Activated CD8-positive, alpha-beta memory T cell treated with anti-CD3 and anti-CD28 coated beads, Interleukin-2, amount 50 U/mL, for 4 hours (primary cell): Measurements from ENCODE around the gene RFX3.

Source experiments
- DNase-seq: peaks from one replicate; pipeline ENCODE4 v3.0.0-alpha.2; 2020

The RFX3 gene

DNA sequence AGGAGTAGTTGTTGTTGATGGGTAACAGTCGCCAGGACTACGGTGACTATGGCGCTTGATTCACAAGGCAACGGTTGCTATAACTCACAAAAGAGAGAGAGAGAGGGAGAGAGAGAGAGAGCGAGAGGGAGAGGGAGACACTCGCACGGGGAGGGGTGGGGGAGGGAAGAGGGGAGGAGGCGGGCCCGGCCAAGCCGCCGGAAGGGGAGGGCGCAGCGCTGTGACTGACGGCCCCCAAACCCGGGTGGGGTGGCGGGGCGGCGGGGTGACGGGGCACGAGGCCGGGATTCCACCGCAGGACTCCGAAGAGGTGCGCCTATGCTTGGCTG is at the start of gene RFX3:
TSS of gene RFX3 (minus strand) at position 166 of the 329 bp plus-strand sequence. CDS start 130,413 bp downstream, outside the sequence.
- peak; percentile 92 for DNase-seq

DNA sequence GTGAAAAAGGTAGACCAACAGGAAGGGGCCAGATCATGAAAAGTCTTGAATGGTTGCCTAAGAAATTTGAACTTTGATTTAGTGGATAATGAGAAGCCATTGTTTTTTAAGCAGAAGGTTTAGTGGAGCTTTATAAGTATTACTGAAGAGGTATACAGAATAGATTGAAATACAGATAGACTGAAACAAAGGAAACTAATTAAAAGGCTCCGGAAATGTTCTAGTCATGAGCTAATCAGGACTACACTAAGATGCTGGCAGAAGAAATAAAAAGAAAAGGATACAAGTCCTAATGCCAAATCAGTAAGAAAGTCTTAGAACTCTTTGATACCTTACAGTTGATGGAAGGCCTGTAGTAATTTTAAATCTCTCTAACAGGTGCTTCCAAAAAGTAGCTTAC is 45.7 kb upstream of the RFX3 start:
- DNase-seq = no peak

DNA sequence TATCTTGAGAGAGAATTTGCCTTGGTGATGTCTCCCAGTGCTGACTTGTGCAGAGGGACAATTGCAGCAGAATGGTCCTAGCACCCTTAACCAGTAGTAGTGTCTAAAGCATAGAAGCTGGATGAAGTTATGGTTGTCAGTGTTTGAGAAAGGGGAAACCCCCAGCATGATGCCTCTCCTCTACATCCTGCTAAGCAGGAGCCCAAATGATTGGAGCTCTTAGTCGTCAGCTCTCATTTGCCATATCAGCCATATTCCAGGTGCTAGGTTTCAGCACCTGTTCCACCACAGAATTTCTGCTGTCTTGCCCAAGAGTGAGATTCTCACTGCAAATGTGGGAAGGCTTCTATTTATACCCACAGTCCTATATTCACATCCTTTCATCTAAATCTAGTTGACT is 43.7 kb upstream of the RFX3 start:
- no peak for DNase-seq

DNA sequence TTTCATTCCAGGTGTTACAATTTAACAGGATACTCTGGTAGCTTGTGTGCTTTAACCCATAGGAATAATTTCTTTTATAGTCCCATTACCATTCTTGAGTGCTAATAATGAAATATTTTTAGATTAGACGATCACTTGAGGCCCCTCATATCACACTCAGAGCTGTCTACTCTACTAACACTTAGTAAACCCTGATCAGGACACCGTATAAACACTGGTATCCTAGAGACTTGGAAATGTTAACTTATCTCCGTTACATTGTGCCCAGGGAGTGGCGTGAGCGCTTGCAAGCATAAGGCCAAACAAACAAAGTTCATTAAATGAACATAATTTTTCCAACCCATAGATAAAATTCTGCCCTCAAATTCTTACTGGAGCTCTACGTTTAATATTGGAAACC is 42.2 kb upstream of the RFX3 start:
- no peak for DNase-seq

DNA sequence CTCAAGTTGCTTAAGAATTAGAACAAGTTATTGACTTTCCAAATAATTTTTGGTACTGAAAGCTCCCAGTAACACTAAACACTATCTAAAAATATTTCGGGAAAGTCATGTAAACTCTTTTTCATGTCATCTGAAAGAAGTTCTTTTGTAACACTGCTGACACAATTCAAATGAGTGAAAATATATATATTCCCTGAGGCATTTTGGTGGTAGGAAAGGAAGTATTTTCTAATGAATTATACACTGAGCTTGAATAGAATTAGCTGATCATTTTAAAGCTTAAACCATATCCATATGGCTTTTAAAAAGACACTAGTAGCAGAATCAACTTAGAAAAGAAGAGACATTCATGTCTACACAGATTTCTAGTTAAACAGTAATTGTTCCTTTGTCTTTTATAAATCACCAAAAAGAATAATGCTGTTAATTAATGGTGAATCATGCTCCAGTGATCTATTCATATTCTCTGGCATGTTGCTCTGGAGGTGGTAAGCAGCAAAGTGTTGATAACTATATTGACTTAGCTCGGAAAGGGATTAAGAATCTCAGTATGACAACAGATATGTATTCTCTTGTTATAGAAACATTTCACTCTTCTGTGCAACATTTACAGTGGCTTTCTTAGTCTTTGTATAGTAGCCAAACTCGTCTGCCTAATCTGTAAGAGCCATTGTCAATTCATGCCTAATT is 27.4 kb upstream of the RFX3 start:
- DNase-seq = no peak

DNA sequence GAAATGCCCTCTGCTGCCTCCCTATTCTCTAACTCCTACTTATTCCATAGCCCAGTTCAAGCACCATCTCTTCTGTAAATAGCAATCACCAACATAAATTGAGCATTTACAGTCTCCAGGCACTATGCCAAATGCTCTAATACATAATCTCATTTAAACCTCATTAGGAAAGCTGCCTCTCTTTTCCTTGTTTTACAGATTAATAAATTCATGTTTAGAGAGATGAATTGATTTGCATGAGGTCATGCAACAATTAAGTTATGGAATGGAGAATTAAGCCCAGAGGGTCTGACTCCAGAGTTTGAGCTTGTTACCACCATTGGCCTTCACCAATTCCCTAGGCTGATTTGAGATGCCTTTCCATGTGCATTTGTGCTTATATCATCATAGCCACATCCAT is 23.4 kb upstream of the RFX3 start:
- DNase-seq = no peak

DNA sequence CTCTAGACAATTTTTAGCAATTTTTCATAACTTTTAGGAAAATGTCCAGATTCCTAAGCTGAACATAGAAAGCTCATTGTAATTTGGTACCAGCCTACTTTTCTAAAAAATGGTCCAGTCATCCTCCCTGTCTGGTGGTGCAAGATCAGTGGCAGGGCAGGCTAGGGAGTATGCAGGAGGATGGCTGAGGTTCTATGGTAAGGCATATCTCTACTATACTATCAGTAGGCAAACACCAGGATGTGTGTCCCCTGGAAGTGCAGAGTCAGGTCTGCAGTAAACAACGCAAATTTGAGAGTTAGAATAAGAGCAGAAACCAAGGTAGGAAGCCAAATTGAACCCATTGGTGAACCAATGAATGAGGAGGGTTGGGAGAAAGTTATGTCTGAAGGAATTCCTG is 22.8 kb upstream of the RFX3 start:
- DNase-seq = no peak

DNA sequence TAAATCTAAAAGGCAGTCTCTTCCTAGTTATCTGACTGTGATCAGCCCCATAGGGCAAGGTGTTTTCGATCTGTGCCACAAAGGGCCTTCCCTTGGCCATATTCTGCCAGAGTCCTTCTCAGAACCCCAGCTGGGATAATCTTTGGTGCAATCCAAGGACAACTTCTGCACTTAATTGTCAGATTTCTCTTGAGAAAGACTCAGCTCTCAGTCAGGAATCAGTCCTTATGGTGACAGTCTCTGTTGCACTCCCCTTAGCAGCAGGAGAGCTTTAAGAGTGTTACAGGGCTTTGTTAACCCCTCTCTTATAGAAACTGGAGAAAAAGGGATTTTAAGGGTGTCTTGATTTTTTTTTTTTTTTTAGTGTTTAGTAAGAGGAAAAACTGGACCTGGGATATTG is 15.4 kb upstream of the RFX3 start:
- DNase-seq = no peak

DNA sequence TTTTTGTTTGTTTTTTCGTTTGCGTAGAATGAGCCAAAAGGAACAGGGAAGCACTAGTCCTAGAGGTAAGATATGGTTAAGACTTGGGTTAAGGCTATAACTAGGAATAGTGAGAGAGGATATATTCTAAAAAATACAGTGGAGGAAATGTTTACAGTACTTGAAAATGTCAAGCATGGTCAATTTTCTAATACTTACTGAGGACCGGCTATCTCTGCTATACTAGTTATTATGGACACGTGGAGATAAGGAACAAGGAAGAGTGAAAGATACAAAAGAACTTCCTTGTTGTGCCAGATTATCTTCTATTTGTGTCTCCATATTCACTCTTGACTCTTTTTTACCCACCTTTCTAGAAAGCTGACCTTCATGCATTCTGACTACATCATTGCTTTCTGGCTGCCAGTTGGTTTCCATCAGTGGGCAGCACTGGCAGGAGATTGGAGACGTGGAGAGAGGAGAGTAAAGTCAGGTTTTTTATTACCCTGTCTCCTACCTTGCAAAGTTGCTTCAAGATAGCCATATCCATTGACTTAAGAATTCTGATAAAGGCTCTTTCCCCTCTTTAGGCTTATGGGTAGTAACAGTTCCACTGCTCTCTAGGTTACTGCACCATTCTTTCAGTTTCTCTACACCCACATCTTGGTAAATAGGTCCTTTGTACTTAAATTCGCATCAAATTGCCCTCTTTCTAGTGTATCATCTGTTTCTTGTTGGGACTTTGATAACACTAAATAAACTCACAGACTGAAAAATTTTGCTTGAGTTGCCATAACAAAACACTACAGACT is 9.0 kb upstream of the RFX3 start:
- DNase-seq = no peak

DNA sequence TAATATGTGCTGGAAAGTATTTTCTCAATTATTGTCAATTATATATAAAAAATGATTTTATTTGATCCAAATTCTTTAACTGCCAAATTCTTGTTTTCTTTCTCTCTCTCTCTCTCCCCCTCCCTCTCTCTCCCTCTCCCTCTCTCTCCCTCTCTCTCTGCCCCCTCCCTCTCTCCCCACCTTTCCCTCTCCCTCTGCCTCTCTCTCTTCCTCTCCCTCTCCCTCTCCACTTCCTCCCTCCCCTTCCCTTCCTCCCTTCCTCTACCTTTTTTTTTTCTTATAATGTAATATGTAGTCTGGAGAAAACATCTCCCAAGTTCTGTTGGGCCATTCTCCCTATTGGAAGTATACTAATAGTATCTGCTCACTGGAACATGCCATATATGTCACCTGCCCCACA is 6.4 kb upstream of the RFX3 start:
- DNase-seq = no peak

DNA sequence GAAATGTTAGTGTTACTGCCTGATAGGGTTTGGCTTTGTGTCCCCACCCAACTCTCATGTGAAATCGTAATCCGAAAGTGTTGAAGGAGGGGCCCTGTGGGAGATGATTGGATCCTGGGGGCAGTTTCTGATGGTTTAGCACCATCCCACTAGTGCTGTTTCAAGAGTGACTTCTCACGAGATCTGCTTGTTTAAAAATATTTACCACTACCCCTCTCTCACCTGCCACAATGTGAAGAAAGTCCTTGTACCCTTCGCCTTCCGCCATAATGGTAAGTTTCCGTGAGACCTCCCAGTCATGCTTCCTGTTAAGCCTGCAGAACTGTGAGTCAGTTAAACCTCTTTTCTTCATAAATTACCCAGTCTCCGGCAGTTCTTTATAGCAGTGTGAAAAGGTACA is 2.6 kb upstream of the RFX3 start:
- peak; percentile 39 for DNase-seq

DNA sequence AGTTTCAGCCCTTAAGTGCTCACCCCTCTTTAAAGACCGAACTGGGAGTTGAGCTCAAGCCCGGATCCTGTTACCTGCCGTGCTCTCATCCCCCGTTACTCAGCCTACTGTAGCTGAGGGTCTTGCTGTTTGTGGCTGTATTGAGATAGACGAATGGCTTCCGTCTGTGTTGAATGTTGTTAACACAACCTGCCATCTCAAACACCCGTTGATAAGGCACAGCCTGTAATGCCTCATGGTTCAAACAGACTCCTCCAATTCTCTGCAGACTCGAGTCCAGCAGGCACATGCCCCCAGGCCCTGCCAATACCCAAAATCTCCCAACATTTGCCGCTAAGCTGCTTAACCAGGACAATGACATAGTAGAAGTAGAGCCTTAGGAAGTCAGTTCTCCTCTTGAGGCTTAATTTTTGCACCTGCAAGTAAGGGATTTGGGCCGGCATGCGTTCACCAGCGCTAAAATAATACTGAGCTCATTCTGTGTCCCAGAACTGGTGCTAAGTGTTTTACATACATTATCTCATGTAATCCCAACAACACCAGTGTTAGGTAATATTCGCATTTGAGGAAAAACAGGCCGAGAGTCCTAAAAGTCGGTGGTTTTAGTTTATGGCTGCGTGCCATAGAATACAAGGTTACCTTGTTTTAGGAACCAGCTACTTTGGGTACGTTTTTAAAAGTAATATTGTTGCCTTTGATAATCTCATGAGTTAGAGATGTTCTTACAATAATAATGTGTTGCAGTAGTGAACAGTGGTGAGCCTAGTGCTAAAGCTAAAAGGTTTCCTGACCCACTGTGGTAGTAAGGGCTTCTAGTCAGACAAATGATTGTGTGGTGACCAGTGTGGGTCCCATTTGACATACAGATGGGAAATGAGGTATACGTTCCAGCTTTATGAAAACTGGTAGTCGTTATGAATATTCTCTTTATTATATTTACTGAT is 1.5 kb upstream of the RFX3 start:
- no peak for DNase-seq

DNA sequence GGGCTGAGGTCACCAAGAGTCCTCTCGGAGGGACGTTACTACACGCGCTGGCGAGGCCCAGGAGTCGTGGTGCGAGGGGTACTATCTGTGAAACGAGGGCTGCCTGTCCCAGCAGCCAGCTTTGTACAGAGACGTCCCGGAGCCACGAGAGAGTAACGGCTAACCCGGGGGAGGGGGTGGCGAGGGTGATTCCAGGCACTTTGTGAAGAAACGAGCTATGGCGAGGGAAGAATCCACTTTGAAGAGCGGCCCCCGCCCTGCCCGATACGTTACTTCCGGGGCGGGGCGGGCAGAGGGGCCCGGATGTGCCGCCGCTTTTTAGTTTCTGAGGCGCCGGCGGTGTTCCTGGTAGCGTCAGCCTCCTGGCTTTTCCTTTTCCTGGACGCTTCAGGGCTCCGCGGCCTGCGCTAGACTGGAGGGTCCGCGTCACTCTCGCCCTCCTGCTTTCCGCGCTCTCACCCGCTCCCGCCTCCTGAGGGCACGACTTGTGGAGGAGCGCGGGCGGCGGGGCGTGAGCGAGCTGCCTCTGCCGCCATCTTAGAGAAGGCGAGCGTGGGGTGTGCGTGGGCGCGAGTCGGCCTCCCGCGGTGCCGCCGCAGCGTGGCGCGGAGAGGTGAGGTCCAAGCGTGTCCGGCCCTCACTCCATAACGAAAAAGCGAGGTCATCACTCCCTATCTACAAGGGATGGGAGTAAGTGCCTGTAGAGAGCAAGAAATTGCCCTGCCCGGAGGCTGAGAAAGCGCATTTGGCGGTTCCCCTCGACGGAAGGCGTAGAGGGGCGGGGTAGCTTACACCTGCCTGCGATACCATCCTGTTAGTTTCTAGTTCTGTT is 580 bp upstream of the RFX3 start:
- DNase-seq = peak; percentile 89

DNA sequence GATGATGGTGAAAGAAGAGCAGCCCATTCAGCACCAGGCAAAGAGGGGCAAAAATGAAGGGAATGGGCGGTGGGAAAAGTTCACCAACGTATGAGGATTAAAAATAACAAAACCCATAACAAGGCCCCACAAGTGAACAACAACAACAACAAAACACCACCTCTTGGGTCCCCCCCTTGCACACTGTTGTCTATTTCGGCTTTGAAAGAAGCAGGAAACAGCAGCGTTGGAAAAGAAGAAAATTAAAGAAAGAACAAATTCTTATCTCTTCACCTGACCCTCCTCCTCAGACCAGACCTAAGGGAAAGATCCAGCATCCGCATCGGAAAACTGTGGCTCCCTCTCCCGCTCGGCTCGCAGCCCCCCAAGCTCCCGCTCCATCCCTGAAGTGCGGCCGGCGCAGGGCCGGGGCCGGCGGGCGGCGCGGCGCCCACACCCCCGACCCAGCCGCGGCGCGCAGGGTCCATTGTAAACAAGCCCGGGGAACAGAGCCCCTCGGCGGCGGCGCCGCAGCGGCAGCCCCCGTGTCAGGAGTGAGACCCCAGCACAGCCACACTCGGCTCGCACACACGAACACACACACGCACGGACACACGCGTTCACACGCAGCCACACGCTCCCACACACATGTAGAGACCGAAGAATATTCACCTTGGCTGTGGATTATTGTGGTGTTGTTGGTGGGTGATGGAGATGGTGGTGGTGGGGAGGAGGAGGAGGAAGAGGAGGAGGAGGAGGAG is 535 bp downstream of the RFX3 start:
- no peak for DNase-seq

DNA sequence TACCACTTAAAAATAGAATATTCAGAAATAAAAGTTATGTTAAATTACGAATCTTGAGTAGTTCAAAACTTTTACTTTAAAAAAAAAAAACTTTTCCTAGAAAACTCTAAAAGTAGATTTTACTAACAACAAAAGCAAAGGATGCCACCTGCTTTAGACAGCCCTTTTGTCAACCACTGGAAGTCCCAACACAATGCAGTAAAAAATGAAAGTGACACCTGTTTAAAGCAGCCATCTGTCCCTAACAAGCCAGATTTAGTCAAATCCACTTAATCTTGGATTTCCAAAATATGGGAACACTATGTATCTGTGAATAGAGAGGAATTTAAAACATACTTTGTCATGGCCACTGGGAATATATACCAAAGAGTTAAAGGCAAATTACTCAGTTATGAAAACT is 3.8 kb downstream of the RFX3 start:
- no peak for DNase-seq

DNA sequence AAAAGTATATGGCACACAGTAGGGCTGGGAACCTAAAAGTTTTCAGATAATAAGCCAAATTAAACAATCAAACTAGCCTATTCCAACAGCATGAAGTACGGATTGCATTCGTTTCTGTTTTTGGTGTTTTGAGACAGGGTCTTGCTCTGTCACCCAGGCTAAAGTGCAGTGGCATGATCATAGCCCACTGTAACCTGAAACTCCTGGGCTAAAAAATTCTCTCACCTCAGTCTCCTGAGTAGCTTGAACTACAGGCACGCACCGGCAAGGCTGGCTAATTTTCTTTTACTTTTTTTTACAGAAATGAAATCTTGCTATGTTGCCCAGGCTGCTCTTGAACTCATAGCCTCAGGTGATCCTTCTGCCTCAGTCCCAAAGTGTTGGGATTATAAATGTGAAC is 5.2 kb downstream of the RFX3 start:
- DNase-seq = no peak

DNA sequence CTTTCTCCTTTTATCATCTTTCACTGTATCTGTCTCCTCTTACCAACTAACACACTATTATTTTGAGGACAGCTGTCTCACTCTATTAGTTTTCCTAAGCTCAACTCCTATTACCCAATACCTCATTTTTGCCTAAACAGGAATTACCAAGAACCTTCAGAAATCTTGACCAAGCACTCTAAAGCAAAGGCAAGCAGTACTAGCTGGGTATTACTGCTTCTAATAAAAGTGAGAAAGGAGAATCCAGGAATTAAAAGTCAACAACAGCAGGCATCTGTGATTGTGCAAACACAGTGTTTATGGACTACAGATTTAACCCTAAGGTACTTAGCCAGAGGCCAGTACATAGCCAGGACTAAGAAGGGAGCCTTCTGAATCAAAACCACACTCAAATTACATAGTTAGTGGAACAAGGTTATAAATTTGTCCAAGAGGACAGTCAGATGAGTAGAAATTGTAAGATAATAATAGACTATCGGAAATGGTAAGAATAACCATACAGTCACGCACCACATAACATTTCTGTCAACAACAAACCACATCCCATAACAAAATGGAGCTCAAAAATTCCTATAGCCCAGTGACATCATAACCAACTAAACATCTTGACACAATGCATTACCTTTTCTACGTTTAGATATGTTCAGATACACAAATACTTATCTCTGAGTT is 8.3 kb downstream of the RFX3 start:
- DNase-seq = no peak

DNA sequence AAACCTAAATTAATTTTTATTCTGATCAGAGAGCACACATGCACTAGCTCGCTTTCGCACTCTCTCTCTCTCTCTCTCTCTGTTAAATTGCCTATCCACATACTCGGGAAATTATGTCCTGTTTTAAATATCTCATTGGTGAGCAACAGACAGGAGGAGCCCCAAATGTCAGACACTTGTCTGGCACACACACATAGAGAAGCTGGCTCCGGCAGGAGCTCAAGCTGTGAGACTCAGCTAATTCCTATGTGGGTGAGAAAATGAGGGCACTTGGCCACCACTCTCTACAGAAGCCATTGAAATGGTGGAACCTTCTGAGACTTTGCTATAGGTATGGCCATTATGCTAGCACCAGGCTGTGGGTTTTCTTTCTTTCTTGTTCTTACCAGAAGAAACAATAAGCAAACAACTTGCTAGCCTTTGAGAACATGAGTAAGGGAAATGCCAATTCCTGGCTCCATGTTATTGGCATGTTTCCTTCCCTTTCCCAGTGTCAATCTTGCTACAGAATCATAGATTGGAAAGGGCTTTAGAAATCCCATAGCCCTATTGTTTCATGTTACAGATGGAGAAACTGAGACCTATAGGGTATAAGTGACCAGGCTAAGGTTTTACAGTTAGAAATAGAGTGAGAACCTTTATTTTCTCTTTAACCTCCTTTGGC is 9.0 kb downstream of the RFX3 start:
- DNase-seq = no peak

DNA sequence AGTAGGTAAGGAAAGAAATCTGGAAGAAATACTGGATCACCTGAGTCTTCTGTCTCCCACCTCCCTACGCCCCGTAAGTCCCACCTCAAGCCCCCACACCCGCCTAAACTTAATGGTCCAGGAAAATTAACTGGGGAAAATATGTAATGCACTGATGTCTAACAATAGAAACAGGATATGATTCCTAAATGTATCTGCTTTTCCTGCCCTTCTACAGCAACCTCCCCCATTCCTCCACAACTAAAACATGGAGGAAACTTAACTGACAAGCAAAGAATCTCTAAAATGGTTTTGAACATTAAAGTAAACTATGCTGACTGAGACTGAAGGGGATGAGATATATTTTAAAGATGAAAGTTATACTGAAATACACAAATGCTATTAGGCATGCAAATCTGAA is 10.4 kb downstream of the RFX3 start:
- no peak for DNase-seq

DNA sequence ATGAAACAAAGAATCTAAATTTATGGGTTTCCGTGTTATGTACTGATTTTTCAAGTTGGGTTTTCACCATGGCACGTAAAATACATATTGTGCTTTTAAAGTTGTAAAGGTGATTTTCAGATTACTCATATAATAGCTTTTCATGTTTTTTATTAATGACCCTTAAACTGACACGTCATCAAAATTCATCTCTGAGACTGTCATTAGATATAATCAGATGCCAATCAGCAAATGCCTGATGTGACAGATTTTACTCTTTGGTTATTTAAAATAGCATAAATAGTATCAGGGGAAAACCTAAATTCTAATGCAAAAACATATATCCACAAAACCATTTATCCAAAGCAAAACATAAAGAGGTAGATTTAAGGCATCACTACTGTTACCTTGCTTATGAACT is 11.0 kb downstream of the RFX3 start:
- DNase-seq = no peak

DNA sequence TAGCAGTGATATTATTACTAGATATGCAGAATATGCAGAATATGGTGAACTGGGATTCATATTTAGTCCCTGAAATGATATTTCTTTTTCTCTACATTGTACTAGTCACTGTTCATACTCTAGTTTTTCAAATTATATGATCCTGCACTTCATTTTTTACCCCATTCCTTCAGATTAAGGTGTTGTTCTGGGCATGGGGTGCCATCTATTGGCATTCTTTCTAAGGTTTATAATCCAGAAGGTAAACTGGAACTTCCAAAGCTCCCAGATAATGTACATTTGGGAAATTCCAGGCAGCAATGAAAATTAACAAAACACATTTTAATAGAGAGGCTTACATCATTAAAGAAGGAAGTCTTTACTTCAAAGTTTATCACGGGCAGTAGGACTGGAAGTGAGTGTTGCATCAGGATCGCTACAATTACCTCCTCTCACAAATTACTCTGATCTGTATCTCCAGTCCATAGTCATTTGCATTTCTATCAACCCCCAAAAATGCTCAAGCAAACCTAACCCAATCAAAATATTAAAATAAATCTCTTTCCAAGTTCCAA is 12.5 kb downstream of the RFX3 start:
- DNase-seq = no peak
